WTC11 (cell line): ENCODE measurements around the gene BORCS6.

Source experiments
- ESRRA ChIP-seq: sonication (generic); formaldehyde crosslinking; IDR thresholded peaks from 2 replicates; pipeline ENCODE4 v1.8.1; 2022; ENCODE audit warnings: mild to moderate bottlenecking, missing genetic modification reagents, borderline replicate concordance
- FOXK1 ChIP-seq: sonication (generic); formaldehyde crosslinking; IDR thresholded peaks from 2 replicates; pipeline ENCODE4 v1.8.0; 2022; ENCODE audit warnings: mild to moderate bottlenecking, moderate library complexity, missing genetic modification reagents
- IRF2 ChIP-seq: sonication (generic); formaldehyde crosslinking; IDR thresholded peaks from 2 replicates; pipeline ENCODE4 v1.8.0; 2022; ENCODE audit warnings: low read depth, missing genetic modification reagents, borderline replicate concordance
- MYBL2 ChIP-seq: sonication (generic); formaldehyde crosslinking; IDR thresholded peaks from 2 replicates; pipeline ENCODE4 v1.8.1; 2023; ENCODE audit warnings: mild to moderate bottlenecking, moderate library complexity, missing genetic modification reagents
- NR3C1 ChIP-seq: sonication (generic); formaldehyde crosslinking; conservative IDR thresholded peaks from 2 replicates; pipeline ENCODE4 v1.8.1; 2023; ENCODE audit warnings: low read depth, mild to moderate bottlenecking, missing genetic modification reagents
- SP1 ChIP-seq: sonication (generic); formaldehyde crosslinking; conservative IDR thresholded peaks from 2 replicates; pipeline ENCODE4 v1.8.1; 2022; ENCODE audit warnings: missing genetic modification reagents
- TCF7 ChIP-seq: sonication (generic); formaldehyde crosslinking; IDR thresholded peaks from 2 replicates; pipeline ENCODE4 v1.8.0; 2022; ENCODE audit warnings: mild to moderate bottlenecking, low read depth, missing genetic modification reagents, moderate library complexity
- TP53 ChIP-seq: sonication (generic); formaldehyde crosslinking; IDR thresholded peaks from 2 replicates; pipeline ENCODE4 v1.8.1; 2023; ENCODE audit warnings: mild to moderate bottlenecking, missing genetic modification reagents
- TF ChIP-seq, protein P1 (sequence below): sonication (generic); formaldehyde crosslinking; IDR thresholded peaks from 2 replicates; pipeline ENCODE4 v1.8.1; 2023; ENCODE audit warnings: mild to moderate bottlenecking, missing genetic modification reagents, borderline replicate concordance
- TF ChIP-seq, protein P2 (sequence below): fragments of 200-600 bp; IDR thresholded peaks from 2 replicates; pipeline ENCODE4 v1.8.0; 2022; ENCODE audit warnings: antibody characterized with exemption
- TF ChIP-seq, protein P3 (sequence below): sonication (generic); formaldehyde crosslinking; IDR thresholded peaks from 2 replicates; pipeline ENCODE4 v1.8.0; 2022; ENCODE audit warnings: mild to moderate bottlenecking, missing genetic modification reagents
- TF ChIP-seq, protein P4 (sequence below): sonication (generic); formaldehyde crosslinking; IDR thresholded peaks from 2 replicates; pipeline ENCODE4 v1.8.1; 2022; ENCODE audit warnings: low read depth, missing genetic modification reagents, borderline replicate concordance
- TF ChIP-seq, protein P5 (sequence below): sonication (generic); formaldehyde crosslinking; IDR thresholded peaks from 2 replicates; pipeline ENCODE4 v1.8.0; 2022; ENCODE audit warnings: mild to moderate bottlenecking, missing genetic modification reagents

DNA sequence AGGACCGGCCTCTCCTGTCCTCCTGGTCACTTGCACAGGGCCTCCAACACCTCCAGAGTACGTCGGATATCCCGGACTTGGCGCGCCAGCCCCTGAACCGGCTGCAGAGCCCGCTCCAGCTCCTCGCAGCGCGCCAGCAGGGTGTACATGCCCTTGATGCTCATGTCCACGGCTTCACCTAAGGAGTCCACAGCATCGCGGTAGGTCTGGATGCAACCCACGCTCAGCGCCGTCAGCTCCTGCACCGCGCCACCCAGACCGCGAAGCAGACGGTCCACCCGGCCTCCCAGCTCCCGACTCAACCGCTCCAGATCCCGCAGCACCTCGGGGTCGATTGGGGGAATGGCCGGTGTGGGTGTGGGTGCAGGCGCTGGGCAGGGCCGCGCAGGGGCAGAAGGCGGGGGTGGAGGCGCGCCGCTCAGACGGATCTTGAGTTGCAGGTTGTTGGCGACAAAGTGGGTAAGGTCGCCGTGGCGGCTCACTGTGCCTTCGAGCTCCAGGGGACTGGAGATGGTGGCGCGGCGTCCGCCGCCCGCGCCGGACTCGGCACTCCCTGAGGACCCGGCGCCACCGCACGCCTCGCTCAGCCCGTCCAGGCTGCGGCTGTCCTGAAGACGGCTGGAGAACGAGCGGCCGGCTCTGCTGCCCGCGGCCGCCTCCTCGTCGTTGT is 804 bp downstream of the BORCS6 start:
- TF ChIP-seq, protein P1, sequence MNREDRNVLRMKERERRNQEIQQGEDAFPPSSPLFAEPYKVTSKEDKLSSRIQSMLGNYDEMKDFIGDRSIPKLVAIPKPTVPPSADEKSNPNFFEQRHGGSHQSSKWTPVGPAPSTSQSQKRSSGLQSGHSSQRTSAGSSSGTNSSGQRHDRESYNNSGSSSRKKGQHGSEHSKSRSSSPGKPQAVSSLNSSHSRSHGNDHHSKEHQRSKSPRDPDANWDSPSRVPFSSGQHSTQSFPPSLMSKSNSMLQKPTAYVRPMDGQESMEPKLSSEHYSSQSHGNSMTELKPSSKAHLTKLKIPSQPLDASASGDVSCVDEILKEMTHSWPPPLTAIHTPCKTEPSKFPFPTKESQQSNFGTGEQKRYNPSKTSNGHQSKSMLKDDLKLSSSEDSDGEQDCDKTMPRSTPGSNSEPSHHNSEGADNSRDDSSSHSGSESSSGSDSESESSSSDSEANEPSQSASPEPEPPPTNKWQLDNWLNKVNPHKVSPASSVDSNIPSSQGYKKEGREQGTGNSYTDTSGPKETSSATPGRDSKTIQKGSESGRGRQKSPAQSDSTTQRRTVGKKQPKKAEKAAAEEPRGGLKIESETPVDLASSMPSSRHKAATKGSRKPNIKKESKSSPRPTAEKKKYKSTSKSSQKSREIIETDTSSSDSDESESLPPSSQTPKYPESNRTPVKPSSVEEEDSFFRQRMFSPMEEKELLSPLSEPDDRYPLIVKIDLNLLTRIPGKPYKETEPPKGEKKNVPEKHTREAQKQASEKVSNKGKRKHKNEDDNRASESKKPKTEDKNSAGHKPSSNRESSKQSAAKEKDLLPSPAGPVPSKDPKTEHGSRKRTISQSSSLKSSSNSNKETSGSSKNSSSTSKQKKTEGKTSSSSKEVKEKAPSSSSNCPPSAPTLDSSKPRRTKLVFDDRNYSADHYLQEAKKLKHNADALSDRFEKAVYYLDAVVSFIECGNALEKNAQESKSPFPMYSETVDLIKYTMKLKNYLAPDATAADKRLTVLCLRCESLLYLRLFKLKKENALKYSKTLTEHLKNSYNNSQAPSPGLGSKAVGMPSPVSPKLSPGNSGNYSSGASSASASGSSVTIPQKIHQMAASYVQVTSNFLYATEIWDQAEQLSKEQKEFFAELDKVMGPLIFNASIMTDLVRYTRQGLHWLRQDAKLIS (CRISPR knock-in tag) = no peak
- TF ChIP-seq, protein P2, sequence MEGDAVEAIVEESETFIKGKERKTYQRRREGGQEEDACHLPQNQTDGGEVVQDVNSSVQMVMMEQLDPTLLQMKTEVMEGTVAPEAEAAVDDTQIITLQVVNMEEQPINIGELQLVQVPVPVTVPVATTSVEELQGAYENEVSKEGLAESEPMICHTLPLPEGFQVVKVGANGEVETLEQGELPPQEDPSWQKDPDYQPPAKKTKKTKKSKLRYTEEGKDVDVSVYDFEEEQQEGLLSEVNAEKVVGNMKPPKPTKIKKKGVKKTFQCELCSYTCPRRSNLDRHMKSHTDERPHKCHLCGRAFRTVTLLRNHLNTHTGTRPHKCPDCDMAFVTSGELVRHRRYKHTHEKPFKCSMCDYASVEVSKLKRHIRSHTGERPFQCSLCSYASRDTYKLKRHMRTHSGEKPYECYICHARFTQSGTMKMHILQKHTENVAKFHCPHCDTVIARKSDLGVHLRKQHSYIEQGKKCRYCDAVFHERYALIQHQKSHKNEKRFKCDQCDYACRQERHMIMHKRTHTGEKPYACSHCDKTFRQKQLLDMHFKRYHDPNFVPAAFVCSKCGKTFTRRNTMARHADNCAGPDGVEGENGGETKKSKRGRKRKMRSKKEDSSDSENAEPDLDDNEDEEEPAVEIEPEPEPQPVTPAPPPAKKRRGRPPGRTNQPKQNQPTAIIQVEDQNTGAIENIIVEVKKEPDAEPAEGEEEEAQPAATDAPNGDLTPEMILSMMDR = no peak
- no peak for TF ChIP-seq FOXK1 (CRISPR knock-in tag)
- TF ChIP-seq, protein P3, sequence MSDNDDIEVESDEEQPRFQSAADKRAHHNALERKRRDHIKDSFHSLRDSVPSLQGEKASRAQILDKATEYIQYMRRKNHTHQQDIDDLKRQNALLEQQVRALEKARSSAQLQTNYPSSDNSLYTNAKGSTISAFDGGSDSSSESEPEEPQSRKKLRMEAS (CRISPR knock-in tag) = no peak
- TF ChIP-seq, protein P4, sequence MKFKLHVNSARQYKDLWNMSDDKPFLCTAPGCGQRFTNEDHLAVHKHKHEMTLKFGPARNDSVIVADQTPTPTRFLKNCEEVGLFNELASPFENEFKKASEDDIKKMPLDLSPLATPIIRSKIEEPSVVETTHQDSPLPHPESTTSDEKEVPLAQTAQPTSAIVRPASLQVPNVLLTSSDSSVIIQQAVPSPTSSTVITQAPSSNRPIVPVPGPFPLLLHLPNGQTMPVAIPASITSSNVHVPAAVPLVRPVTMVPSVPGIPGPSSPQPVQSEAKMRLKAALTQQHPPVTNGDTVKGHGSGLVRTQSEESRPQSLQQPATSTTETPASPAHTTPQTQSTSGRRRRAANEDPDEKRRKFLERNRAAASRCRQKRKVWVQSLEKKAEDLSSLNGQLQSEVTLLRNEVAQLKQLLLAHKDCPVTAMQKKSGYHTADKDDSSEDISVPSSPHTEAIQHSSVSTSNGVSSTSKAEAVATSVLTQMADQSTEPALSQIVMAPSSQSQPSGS = no peak
- no peak for TF ChIP-seq MYBL2 (CRISPR knock-in tag)
- TF ChIP-seq, protein P5, sequence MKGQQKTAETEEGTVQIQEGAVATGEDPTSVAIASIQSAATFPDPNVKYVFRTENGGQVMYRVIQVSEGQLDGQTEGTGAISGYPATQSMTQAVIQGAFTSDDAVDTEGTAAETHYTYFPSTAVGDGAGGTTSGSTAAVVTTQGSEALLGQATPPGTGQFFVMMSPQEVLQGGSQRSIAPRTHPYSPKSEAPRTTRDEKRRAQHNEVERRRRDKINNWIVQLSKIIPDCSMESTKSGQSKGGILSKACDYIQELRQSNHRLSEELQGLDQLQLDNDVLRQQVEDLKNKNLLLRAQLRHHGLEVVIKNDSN (CRISPR knock-in tag) = no peak
- TF ChIP-seq TP53 (CRISPR knock-in tag) = no peak
- no peak for TF ChIP-seq ESRRA (CRISPR knock-in tag)
- no peak for TF ChIP-seq NR3C1 (CRISPR knock-in tag)
- TF ChIP-seq SP1 (CRISPR knock-in tag) = no peak
- no peak for TF ChIP-seq IRF2 (CRISPR knock-in tag)
- no peak for TF ChIP-seq TCF7 (CRISPR knock-in tag)
